ENCODE data around the gene WDR27.

Gene WDR27

DNA sequence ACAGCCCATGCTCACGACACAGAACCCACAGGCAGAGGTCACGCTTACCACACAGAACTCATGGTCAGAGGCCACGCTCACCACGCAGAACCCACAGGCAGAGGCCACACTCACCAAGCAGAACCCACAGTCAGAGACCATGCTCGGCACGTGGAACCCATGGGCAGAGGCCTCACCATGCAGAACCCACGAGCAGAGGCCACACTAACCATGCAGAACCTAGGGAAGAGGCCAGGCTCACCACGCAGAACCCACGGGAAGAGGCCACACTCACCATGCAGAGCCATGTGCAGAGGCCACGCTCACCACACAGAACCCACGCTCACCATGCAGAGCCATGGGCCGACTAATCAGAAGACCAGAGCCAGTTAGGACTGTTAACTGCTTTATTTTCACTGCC lies 245.0 kb downstream of the WDR27 start:
- H3K4me3 ChIP-seq (ENCODE audit: low read depth, low read length): no peak overlapping the region
- TF ChIP-seq, protein P1, sequence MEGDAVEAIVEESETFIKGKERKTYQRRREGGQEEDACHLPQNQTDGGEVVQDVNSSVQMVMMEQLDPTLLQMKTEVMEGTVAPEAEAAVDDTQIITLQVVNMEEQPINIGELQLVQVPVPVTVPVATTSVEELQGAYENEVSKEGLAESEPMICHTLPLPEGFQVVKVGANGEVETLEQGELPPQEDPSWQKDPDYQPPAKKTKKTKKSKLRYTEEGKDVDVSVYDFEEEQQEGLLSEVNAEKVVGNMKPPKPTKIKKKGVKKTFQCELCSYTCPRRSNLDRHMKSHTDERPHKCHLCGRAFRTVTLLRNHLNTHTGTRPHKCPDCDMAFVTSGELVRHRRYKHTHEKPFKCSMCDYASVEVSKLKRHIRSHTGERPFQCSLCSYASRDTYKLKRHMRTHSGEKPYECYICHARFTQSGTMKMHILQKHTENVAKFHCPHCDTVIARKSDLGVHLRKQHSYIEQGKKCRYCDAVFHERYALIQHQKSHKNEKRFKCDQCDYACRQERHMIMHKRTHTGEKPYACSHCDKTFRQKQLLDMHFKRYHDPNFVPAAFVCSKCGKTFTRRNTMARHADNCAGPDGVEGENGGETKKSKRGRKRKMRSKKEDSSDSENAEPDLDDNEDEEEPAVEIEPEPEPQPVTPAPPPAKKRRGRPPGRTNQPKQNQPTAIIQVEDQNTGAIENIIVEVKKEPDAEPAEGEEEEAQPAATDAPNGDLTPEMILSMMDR (IDR thresholded peaks at IDR 0.05; ENCODE audit: borderline replicate concordance, insufficient read depth, low read depth, low read length): no peak

DNA sequence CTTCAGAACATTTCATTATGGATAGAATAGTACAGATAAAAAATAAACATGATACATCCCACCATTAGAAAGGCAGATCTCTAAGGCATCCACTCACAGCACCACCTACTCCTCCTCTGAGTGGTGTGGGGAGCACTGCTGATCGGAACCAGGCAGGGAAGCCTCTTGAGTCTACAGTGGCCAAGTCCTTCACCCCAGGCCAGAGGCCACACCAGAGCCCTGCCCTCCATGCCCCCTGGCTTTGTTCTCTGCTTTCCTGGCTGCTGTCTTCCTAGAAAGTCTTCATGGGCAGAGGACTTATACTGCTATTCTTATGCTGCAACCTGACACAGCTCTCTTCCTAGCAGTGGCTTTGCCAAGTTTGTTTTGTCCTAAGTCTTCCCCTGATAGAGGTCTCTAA lies 246.4 kb downstream of the WDR27 start:
- TF ChIP-seq, protein P1 (IDR thresholded peaks at IDR 0.05; ENCODE audit: borderline replicate concordance, insufficient read depth, low read depth, low read length): no peak
- H3K4me3 ChIP-seq (ENCODE audit: low read depth, low read length): no peak overlapping the region

DNA sequence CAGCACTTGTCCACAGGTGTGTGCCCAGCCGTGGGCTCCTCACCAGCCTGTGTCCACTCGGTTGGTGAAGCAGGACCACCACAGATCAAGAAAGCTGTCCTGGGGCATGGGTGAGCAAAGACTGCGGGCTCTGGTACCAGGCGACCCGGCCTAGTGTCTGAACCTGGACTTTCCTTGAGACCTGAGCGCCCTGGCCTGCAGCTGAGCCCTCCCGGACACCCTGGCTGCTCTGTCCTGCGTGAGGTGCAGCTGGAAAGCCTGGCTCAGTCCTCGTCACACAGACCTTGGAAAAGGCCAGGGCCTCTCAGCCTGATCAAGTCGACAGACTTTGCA lies 247.0 kb downstream of the WDR27 start:
- TF ChIP-seq, protein P1 (IDR thresholded peaks at IDR 0.05; ENCODE audit: borderline replicate concordance, insufficient read depth, low read depth, low read length): no peak
- no peak overlapping the region for H3K4me3 ChIP-seq (ENCODE audit: low read depth, low read length)

DNA sequence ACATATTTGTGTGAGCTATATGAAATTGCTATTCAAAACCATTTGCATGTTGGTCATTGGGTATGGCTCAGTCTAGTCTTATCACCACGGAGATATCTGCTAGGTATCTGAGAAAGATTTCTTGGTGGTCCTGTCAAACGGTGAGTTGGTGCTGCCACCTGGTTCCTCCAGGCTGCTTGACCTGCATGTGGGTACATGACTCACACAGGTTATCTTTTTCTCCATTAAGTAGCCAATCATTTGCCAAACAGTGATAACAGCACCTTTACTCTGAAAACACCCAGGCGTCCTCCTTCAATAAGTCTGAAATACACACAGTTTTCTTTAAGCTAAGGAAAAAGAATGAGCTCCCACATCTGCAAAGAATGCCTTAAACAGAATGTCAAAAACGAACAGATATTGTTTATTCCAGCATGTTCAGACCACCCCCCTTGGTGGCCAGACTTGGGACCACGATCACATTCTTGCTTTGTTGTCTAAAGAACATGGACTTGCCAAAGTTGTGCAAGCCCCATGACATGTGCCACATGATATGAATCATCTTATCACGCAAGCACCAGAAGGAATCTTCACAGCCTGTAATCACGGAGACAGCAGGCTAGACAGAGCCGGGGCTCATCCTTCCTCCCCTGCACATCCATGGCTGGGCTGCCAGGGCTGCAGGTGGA lies 247.5 kb downstream of the WDR27 start:
- no peak overlapping the region for H3K4me3 ChIP-seq (ENCODE audit: low read depth, low read length)
- TF ChIP-seq, protein P1 (IDR thresholded peaks at IDR 0.05; ENCODE audit: borderline replicate concordance, insufficient read depth, low read depth, low read length): no peak

DNA sequence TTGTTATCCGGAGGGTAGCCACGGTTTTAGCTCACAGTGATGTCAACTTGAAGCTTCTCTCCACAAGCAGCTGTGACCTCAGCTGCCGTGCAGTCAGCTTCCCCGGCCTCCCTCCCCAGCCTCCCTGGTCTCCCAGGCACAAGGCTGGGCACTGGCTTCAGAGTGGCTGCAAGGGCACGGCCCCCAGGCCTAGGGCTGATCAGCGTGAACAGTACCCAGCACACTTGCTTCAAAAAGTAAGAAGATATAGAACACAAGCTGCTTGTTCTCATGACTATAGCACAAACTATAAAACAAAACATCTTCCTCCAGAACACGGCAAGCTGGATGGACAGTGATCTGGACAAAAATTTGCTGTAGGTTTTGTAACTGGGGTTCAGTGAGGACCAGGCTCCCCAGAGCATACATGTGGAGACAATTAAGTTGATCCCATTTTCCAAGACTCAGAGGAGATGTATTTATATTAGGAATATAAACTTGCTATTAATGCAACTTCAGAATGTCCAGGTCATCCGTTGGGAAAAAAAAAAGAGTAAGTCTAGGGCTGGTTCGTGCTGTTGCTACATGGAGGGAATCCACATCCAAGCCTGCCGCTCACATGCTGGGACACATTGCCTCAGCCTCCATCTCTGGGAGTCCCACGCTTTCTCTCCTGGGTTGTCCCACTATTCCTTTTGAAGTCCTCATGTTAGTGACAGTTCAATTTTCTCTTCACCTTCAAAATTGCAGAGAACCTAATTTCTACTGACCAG lies 248.8 kb downstream of the WDR27 start:
- TF ChIP-seq, protein P1 (IDR thresholded peaks at IDR 0.05; ENCODE audit: borderline replicate concordance, insufficient read depth, low read depth, low read length): no peak
- H3K4me3 ChIP-seq (ENCODE audit: low read depth, low read length): no peak overlapping the region

DNA sequence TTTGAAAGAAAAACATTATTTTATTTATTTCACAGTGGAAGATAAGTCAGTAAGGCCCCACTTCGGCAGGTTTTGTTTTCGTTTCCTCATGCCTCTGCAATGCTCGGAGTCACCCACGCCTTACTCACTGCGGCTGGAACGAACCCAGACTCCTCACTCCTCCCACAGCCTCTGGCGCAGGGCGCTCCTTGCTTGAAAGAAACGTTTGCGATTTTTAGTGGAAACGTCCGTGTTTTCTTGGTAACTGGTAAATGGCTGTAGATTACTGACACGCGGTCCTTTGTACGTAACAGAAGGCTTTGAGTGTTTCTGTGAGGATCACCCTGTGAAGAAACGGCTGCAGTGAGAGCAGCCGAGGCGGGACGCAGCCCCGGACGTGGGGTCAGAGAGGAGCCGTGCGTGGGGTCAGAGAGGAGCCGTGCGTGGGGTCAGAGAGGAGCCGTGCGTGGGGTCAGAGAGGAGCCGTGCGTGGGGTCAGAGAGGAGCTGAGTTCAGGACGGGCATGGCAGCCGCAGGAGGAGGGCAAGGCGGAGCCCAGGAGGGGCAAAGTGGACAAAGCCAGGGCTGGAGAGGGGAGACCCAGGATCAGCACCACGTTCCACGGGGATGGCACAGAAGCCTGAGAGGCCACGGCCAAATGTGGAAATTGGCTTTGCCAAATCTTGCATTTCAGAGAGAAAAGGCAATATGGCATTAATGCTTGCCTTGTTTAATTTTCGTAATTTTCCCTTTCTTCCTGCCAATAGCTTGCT lies 249.5 kb downstream of the WDR27 start:
- TF ChIP-seq, protein P1 (IDR thresholded peaks at IDR 0.05; ENCODE audit: borderline replicate concordance, insufficient read depth, low read depth, low read length): no peak
- no peak overlapping the region for H3K4me3 ChIP-seq (ENCODE audit: low read depth, low read length)

Measured in GM12875 (cell line).